ENCODE data around the gene LGR4. TPM values are rescaled to one million over a fixed set of nuclear protein-coding genes. Genes with fewer than 3 reads are reported as not detected.

Gene LGR4
- total RNA-seq, 1 experiment from 2014 or later, result 37.1 TPM

DNA sequence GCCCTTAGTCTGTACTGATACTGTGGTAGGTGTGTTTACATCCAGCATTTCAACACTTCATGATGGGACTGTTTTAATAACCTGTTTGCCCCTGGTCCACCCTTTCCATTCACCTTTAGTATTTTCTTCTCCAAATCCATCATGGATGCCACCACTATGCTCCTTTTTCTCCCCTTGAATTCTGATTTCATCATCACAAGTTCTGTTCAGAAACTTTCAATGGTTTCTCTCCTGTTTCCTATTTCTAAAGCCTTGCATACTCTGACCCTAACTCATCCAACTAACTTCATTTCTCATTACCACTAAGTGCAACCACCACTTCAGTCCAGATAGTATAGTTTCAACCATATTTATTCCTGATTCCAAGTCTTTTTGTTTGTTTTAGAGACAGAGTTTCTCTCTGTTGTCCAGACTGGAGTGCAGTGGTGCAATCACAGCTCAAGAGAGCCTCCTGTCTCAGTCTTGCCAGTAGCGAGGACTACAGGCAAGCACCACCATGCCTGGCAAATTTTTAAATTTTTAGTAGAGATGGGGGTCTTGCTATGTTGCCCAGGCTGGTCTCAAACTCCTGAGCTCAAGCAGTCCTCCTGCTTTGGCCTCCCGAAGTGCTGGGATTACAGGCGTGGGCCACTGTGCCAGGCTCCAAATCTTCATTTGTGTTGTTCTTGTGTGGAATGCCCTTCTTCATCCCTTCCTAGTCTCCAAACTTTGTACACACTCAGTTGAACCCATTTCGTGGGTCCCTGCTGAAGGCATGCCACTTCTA is 35.1 kb upstream of the LGR4 start:
- Histone ChIP-seq H3K27me3 (replicated peaks; ENCODE audit: control insufficient read depth, insufficient read depth, low read length) (no peaks in the 10 kb centered on the region), H3K4me3 (ENCODE audit: low read depth, low read length) (peak overlapping the region; percentile 68), H3K4me1 (peaks cover 10% of the 10 kb centered on the region; the same call in 1 of the 2 replicates), H3K9me3 (no peaks in the 10 kb centered on the region), H3K36me3 (ENCODE audit: control insufficient read depth, insufficient read depth, low read length) (no peaks in the 10 kb centered on the region)
- peak overlapping the region; percentile 93 for H3K27ac Mint-ChIP-seq (ENCODE audit: unreplicated experiment)
- CTCF ChIA-PET, result no interaction called here
- peaks cover 15% of the 10 kb centered on the region for H3K4me1 Mint-ChIP-seq (ENCODE audit: low read depth, unreplicated experiment)
- BruUV-seq (replicated peaks), result no TSS peak
- TF ChIP-seq, protein P1, sequence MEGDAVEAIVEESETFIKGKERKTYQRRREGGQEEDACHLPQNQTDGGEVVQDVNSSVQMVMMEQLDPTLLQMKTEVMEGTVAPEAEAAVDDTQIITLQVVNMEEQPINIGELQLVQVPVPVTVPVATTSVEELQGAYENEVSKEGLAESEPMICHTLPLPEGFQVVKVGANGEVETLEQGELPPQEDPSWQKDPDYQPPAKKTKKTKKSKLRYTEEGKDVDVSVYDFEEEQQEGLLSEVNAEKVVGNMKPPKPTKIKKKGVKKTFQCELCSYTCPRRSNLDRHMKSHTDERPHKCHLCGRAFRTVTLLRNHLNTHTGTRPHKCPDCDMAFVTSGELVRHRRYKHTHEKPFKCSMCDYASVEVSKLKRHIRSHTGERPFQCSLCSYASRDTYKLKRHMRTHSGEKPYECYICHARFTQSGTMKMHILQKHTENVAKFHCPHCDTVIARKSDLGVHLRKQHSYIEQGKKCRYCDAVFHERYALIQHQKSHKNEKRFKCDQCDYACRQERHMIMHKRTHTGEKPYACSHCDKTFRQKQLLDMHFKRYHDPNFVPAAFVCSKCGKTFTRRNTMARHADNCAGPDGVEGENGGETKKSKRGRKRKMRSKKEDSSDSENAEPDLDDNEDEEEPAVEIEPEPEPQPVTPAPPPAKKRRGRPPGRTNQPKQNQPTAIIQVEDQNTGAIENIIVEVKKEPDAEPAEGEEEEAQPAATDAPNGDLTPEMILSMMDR (IDR thresholded peaks at IDR 0.05; ENCODE audit: insufficient read depth in 1 of 2, low read depth in 1 of 2, low read length in 1 of 2, severe bottlenecking in 1 of 2, unreplicated experiment in 1 of 2), result no peak
- POLR2A ChIA-PET, result no interaction called here
- intact Hi-C loops (cut with micrococcal nuclease; ENCODE audit: unreplicated experiment), result no loop called here
- H3K4me3 Mint-ChIP-seq (ENCODE audit: unreplicated experiment), result peak overlapping the region; percentile 92
- H3K36me3 Mint-ChIP-seq (ENCODE audit: insufficient read depth, unreplicated experiment), result peaks cover under 1% of the 10 kb centered on the region
- no peaks in the 10 kb centered on the region for H3K27me3 Mint-ChIP-seq (ENCODE audit: insufficient read depth, unreplicated experiment)
- DNase-seq, result no peak
- H3K9me3 Mint-ChIP-seq (ENCODE audit: unreplicated experiment), result no peaks in the 10 kb centered on the region

DNA sequence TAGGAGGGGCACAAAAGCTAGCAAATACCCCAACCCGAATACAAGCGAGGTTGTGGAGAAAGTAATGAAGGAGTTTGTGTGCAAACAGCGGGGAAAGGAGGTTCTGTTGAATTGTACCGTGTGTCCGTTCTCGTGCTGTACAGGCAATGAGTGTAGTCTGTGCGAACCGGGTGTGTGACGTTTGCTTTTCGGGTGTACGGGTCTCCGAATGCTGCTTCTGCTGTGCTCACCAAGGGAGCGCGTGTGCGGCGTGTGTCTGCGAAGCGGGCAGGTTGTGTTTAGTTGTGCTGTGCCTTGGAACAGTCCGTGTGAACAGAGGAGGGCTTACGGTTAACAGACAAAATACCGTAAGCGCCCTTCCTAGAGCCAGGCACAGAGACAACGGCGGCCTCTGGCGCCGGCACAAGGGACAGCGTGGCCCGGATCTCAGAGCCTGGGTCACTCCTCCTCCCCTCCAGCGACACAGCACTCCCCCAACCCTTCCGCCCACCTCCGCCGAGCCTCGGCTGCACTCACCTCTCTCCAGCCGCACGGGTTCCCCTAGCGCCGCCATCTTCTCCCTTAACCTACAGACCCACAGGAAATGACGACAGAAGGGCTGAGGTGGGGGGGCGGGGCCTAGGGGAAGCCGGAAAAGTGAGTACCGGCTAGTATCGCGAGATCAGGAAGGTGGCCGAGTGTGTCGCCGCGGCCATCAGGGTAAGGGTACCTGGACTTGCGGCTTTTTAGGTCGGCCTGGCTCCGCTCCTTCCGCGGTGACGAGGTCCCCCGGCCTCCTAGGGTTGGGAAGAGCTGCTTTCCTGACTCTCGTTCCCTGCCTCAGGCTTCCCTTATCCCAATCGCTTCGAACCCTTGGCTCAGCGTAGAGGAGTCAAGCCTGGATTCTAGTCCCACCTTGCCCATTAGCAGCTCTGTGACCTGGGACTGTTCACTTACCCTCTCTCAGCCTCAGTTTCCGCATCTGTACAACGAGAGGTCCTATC is 33.9 kb upstream of the LGR4 start, which contains the start of gene LIN7C:
Gene LIN7C, minus strand, starts transcription at position 570 of the 983 bp plus-strand sequence. Its CDS starts 17 bp downstream, at position 553.
- Histone ChIP-seq H3K27me3 (replicated peaks; ENCODE audit: control insufficient read depth, insufficient read depth, low read length) (no peaks in the 10 kb centered on the region), H3K36me3 (ENCODE audit: control insufficient read depth, insufficient read depth, low read length) (no peaks in the 10 kb centered on the region), H3K9me3 (no peaks in the 10 kb centered on the region), H3K4me1 (peaks cover 10% of the 10 kb centered on the region; the same call in 1 of the 2 replicates), H3K4me3 (ENCODE audit: low read depth, low read length) (peak within 1 kb of the TSS; percentile 68)
- Mint-ChIP-seq H3K9me3 (ENCODE audit: unreplicated experiment) (no peaks in the 10 kb centered on the region), H3K4me1 (ENCODE audit: low read depth, unreplicated experiment) (peaks cover 15% of the 10 kb centered on the region), H3K27me3 (ENCODE audit: insufficient read depth, unreplicated experiment) (no peaks in the 10 kb centered on the region), H3K36me3 (ENCODE audit: insufficient read depth, unreplicated experiment) (peaks cover 6% of the 10 kb centered on the region), H3K4me3 (ENCODE audit: unreplicated experiment) (peak within 1 kb of the TSS; percentile 92), H3K27ac (ENCODE audit: unreplicated experiment) (peak within 1 kb of the TSS; percentile 93)
- TF ChIP-seq, protein P1 (IDR thresholded peaks at IDR 0.05; ENCODE audit: insufficient read depth in 1 of 2, low read depth in 1 of 2, low read length in 1 of 2, severe bottlenecking in 1 of 2, unreplicated experiment in 1 of 2), result peak in 1 of 2 experiments; percentile 29
- intact Hi-C loops (cut with micrococcal nuclease; ENCODE audit: unreplicated experiment), result no loop called here
- CTCF ChIA-PET, result no interaction called here
- TSS peak; percentile 64 for BruUV-seq (replicated peaks)
- POLR2A ChIA-PET, result interaction anchor here (0.5 to 0.6 kb wide), 2 partner anchors 188 to 323 kb away, joined by 3 to 6 read pairs; no protein-coding TSS in a partner anchor
- peak; percentile 92 to 98 for DNase-seq

DNA sequence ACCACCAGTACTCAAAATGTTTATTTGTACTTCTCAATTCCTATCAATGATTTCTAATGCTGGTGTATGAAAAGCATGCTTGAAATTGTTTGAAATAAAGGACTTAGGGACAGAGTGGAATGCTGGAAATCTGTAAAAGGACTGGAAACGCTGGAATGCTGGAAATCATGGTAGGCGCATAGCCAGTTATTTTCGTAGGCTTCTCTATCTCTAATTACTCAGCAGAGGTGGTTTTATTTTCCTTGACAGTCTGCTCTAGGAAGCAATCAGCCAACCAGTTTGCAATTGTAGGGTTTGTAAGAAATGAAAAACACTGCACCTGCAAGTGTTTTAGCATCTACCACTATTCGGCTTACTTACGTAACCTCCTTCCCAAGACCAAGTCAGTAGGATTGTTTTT is 33.2 kb upstream of the LGR4 start:
- Mint-ChIP-seq H3K36me3 (ENCODE audit: insufficient read depth, unreplicated experiment) (peaks cover 7% of the 10 kb centered on the region), H3K4me1 (ENCODE audit: low read depth, unreplicated experiment) (peaks cover 15% of the 10 kb centered on the region), H3K27ac (ENCODE audit: unreplicated experiment) (peak overlapping the region; percentile 93), H3K27me3 (ENCODE audit: insufficient read depth, unreplicated experiment) (no peaks in the 10 kb centered on the region), H3K4me3 (ENCODE audit: unreplicated experiment) (peak overlapping the region; percentile 92), H3K9me3 (ENCODE audit: unreplicated experiment) (no peaks in the 10 kb centered on the region)
- Histone ChIP-seq H3K4me1 (peaks cover 10% of the 10 kb centered on the region; the same call in 1 of the 2 replicates), H3K27me3 (replicated peaks; ENCODE audit: control insufficient read depth, insufficient read depth, low read length) (no peaks in the 10 kb centered on the region), H3K36me3 (ENCODE audit: control insufficient read depth, insufficient read depth, low read length) (no peaks in the 10 kb centered on the region), H3K9me3 (no peaks in the 10 kb centered on the region), H3K4me3 (ENCODE audit: low read depth, low read length) (peak overlapping the region; percentile 68)
- TF ChIP-seq, protein P1 (IDR thresholded peaks at IDR 0.05; ENCODE audit: insufficient read depth in 1 of 2, low read depth in 1 of 2, low read length in 1 of 2, severe bottlenecking in 1 of 2, unreplicated experiment in 1 of 2), result no peak
- CTCF ChIA-PET, result no interaction called here
- DNase-seq, result no peak
- intact Hi-C loops (cut with micrococcal nuclease; ENCODE audit: unreplicated experiment), result no loop called here
- POLR2A ChIA-PET, result no interaction called here
- BruUV-seq (replicated peaks), result no TSS peak
